DMS114 treated with DMSO at 0.1 percent for 48 hours (cell line): ENCODE results near the gene LGI1.

Source experiments
- DNase-seq: peaks from one replicate; lab custom pipeline; 2025; ENCODE audit not compliant: unreplicated experiment; lab: John Stamatoyannopoulos, UW

LGI1 gene

DNA sequence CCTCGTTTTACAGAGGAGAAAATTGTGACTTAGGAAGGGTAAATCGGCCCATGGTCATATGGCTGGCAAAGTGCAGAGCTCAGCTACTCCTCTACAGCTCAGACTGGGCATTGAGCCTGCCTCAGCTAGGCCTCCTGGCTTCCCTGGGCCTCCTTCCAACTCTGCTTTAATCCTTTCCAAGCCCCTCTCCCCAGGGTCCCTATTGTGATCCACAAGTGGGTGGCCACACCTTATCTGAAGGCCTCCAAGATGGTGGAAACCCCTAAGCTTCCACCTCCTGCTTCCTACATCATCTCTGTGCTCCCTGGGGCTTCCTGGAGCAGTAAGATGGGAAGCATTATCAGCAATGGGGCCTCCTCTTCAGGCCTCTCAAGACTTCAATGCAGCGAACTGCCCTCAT is 3.0 kb upstream of the LGI1 start:
- DNase-seq, result no peak

DNA sequence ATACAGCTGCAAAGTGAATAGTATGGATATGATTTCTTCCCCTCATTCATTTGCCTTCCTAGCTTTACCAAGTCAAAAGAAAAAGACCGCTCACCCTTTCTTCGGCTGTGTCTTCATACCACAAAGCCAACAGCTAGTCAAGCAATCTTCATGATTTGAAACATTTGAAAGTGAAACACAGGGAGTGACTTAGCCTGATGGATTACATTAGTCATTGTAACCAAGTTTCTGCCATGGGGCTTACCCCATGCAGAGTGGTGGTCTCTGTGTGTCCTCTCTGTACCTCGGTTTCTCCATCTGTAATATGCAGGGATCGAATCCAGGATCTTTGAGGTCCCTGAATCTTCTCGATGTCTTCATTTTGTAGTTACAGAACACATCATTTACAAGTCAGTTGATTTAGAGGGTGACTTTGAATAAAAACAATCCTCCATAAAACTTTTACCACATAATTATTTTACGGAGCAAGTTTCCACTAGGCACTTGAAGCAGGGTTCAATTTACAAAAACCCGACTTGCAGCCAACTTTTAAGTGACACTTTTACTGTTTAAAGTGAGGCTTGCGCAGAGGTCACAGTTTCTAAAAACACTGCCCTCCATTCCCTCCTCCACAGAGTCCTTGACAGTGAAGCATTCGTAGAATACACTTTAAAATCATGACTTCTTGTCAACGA is 2.2 kb upstream of the LGI1 start:
- no peak for DNase-seq

DNA sequence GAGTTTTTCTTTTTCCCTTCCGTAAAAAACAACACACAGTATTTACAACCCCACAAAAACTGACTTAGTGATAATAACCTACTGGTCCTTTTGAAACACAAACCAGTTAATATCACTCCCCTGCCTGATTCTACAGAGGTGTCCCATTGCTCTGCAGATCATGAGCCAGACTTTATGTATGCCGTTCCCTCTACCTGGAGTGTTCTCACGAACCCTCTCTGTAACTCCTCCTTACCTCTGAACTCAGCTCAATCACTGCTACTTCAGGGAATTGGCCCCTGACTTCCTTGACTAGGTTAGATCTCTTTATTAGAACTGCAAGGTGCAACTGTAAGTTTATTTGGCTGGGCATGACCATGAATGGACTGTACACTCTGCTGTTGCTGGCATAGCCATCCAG is 1.6 kb upstream of the LGI1 start:
- DNase-seq, result no peak

DNA sequence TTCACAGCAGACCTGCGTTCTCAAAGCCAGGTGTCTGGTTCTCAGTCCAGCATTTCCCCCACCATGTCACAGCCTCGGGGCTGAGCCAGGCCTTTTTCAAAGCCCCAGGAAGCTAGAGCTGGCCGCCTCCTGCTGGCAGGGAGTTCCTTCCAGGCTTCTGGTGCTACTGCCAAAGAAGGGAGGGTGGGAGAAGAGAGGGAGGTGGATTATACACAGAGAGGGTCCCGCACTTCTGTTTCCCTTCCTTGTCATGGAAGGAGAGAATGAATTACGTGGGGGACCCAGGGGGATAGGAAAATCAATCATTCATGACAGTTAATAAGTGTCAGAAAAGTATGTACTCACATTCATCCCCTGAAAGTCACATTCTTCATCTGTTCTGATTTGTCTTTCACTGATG is 600 bp upstream of the LGI1 start:
- no peak for DNase-seq

- DNase-seq, result no peak
Measured at GRCh38 chr10:93758508-93758885, 761 bp downstream of the LGI1 start.

GRCh38 chr10:93758891-93759410 is 1.2 kb downstream of the LGI1 start:
- DNase-seq, result no peak

DNA sequence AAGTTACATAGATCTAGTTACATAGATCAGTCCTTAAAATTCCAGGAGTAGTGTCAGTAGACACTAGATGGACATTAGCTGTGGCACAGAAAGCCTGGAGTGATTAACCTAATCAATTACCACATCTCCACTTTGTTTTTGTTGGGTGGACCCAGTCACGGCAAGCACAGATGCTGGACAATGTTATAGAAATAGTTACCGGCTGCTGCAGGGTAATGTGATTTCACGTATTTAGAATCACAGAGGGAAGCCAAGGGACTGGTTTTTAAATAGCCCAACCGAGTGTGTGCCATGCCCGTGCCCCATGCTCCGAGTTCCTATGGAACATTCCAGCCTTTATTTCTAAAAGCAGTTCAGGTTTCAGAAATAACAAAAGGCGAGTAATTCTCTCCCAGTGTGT is 2.8 kb downstream of the LGI1 start:
- DNase-seq, result no peak

DNA sequence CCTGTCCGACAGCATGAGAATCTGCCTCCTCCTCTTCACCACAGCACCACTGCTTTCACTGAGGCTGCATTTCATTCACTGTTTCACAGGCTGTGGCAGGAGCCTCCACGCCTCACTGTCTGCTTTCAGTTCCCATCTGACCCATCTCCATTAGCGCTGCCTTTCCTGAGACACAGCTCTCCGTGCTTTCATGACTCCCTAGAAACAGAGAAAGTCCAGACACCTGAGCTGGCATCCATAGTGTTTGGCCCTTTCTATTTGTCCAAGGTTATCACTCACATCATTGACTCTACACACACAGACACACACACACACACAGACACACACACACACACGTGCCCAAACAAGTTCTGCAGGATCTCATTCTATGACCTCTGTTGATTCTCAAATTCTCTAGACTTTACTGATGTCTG is 5.2 kb downstream of the LGI1 start:
- DNase-seq, result no peak

DNA sequence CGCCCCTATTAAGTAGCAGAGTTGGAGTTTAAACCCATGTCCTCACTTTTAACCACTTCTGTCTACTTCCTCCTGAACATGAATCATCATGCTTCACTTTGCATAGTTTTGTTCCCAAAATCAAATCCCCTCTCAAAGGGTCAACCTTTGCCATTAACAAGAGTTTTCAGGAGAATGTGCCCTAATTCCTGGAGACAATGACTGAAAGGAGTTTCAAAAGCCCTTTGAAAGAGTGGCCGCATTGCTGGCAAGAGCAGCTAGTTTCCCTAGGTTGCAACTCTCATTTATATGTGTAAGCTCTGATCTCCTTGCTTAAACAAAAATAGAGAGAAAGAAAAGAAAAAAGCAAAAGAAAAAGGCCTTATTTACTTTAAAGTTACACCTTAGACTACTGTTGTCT is 9.2 kb downstream of the LGI1 start:
- DNase-seq, result no peak

DNA sequence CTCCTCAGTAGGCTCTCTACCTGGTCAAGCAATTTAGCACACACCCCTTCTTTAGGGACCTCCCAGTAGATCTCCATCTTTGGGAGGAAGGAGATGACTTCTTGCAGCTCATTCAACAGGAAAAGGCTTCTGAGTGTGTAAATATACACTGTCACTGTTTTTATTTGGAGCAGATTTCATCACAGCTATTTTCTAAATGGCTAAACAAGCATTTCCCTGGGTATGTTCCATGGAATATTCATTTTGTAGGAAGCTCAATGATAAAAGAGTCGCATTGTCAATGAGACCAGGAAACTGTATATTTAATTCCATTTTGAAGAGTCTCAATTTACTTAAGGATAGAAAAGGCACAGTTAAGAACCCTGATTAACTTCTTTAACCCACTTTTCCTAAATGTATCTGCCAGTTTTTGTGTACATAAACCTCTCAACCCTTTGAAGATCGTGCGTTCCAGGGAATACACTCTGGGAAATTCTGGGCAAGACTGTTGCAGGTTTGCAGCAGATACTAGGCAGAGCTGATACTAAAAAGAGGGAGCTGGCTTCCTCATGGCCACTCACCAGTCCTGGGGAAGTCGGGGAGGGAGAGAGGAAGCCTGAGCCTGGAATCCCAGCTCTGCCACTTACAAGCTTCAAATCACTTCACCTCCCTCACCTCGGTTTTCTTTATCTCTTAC is 10.1 kb downstream of the LGI1 start:
- no peak for DNase-seq

- DNase-seq, result no peak
Measured at GRCh38 chr10:93768892-93769291, 11.2 kb downstream of the LGI1 start.

DNA sequence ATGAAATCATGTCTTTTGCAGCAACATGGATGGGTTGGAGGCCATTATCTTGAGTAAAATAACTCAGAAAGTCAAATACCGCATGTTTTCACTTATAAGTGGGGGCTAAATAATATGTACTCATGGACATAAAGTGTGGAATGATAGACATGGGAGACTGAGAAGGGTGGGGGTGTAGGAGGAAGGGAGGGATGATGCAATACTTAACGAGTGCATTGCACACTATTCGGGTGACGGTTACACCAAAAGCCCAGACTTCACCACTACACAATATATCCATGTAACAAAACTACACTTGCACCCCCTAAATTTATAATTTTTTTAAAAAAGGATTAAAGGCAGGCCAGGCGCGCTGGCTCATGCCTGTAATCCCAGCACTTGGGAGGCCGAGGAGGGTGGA is 13.6 kb downstream of the LGI1 start:
- no peak for DNase-seq

- DNase-seq, result no peak
Measured at GRCh38 chr10:93773120-93773519, 15.4 kb downstream of the LGI1 start.

DNA sequence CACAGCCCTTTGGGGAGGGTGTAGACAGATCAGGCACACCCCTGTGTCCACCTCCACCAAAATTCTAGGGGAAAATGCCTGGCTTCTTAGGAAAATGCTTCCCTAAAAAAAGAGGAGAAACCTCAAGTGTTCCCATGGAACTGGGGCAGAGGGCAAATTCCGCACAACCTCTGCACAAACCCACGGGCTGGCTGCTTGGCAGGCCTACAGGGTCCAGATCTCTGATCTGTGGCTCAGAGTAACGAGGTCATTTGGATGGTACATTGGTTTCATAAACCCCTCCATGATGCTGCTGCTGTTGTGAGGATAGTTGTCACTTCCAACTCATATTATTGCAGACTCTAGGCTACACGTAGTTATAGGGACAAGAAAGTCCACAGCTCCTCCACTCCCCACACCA is 16.0 kb downstream of the LGI1 start:
- no peak for DNase-seq

DNA sequence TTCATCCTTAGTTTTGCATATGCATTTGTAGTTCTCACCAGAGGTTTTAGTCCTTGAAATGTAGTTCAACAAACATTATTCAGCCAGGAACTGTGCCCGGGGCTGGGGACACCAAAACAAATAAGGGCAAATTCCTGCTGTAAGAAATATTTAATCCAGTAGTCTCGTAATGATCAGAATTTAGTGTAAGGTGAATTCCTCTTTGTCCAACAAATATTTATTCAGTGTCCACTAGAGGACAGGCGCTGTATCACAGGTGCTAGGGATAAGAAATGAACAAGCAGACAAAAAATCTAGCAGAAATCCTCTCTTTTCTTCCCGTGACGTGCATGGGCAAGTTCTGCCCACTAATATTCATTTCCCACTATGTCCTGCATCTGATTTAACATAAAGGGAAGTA is 17.6 kb downstream of the LGI1 start:
- no peak for DNase-seq

DNA sequence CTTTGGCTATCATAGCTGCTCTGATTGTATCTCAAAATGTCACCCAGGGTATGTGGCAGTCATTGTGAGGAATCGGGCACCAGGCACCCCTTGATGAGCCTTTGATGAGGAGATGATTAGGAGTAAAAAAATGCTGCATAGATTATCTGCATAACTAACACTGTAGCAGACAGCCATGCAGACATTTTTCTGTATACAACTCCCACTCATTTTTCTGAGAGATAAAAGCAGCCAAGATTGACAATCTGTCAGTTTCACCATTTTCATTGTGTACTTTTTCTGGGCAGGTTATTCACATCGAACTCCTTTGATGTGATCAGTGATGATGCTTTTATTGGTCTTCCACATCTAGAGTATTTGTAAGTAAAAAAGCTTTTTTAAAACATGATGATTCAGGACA is 19.4 kb downstream of the LGI1 start:
- no peak for DNase-seq

DNA sequence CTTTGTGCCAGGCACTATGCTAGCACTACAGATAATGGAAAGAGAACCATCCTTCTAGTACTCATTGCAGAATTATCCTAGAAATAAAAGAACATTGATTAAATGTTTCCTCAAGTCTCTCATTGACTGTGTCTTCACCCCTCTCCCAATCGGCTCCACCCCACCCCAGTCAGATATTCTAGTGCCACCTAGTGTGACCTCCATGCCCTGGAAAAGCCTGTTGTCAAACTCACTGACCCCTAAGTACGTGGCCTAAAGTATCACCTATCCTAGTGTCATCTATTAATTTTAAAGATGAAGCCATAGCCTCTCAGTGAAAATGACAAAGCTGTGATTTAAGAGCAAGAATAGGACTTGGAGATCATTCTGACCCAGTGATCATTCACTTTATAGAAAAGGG is 26.3 kb downstream of the LGI1 start:
- DNase-seq, result no peak

DNA sequence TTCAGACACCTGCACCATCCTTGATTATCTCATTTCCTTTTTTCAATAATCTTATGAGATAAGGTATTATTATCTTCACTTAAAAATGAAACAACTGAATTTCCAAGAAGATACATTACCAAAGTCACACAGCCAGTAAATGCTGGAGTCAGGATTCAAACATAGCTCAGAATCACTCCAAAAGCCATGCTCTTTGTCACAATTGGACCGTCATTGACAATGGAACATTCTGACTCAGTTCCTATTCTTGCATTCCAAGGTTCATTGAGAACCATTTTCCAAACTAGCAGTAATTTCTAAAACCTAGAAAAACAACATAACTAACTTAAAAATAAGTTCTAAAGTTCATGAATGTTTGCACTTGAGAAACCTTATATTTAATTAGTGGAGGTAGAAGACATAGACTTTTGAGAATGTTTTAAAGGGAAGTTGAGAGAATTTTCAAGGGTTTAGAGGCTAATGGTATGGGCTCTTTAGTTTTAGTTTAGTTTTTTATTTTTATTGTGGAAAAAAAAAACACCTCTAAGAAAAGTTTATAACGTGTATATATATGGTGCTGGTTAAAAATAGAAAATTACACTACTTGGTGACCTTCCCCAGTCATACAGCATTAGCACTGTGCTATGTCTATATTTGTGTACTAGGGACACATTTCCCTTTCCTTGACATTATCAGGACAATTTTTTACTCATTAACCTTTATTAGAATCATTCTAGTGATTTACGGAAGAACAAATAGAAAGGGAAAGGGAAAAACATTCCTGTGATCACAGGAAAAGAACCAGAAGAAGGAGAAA is 30.9 kb downstream of the LGI1 start:
- DNase-seq, result no peak

GRCh38 chr10:93790439-93790838 is 32.7 kb downstream of the LGI1 start:
- DNase-seq, result no peak

- no peak for DNase-seq
Measured at GRCh38 chr10:93796167-93796566, 38.4 kb downstream of the LGI1 start.

DNA sequence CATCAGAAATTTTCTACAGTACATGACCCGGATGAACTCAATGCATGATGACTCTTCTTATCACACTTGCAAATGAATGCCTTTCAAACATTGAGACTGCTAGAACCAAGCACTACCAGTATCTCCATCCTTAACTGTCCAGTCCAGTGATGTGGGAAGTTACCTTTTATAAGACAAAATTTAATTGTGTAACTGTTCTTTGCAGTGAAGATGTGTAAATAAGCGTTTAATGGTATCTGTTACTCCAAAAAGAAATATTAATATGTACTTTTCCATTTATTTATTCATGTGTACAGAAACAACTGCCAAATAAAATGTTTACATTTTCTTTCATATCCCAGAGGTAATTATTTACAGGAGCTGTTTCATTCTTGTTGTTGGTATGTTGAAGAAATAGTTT is 40.1 kb downstream of the LGI1 start:
- DNase-seq, result no peak

- DNase-seq, result no peak
Measured at GRCh38 chr10:93799155-93799708, 41.5 kb downstream of the LGI1 start.
